Mesenchymal stem cell (in vitro differentiated cells and primary cell): ENCODE measurements around the gene C22orf15.
A peak's percentile ranks its signal among the peaks of the same experiment; 100 is the strongest.

ENCODE experiments used
- DNase-seq: peaks from one replicate; pipeline ENCODE4 v3.0.0-alpha.2; 2013
- H2AFZ ChIP-seq: one replicate; pipeline ENCODE4 v1.6.1; 2013; ENCODE audit warnings: low read depth, mild to moderate bottlenecking, control low read depth, inconsistent platforms, low read length, moderate library complexity
- H2AK5ac ChIP-seq: 2 replicates; pipeline ENCODE4 v1.6.1; 2013; ENCODE audit warnings: low read length, moderate library complexity, mild to moderate bottlenecking, inconsistent platforms; ENCODE audit not compliant: severe bottlenecking
- H2BK120ac ChIP-seq: one replicate; pipeline ENCODE4 v1.6.1; 2013; ENCODE audit warnings: low read depth, mild to moderate bottlenecking, inconsistent platforms, low read length, moderate library complexity
- H2BK12ac ChIP-seq, 2 experiments: one replicate each; pipeline ENCODE4 v1.6.1; 2013; ENCODE audit warnings: inconsistent platforms in 2 of 2, low read length in 2 of 2, mild to moderate bottlenecking in 2 of 2, moderate library complexity in 2 of 2, control low read depth in 1 of 2
- H2BK15ac ChIP-seq: one replicate; pipeline ENCODE4 v1.6.1; 2013; ENCODE audit warnings: mild to moderate bottlenecking, low read depth, inconsistent platforms; ENCODE audit not compliant: poor library complexity, severe bottlenecking
- H2BK5ac ChIP-seq: 2 replicates; pipeline ENCODE4 v1.6.1; 2013; ENCODE audit warnings: low read depth, mild to moderate bottlenecking, low read length, control low read depth, inconsistent platforms; ENCODE audit not compliant: poor library complexity, severe bottlenecking
- H3K14ac ChIP-seq, 2 experiments: one replicate each; pipeline ENCODE4 v1.6.1; 2013; ENCODE audit warnings: inconsistent platforms in 2 of 2, low read length in 2 of 2, control low read depth in 1 of 2, mild to moderate bottlenecking in 1 of 2, moderate library complexity in 1 of 2
- H3K18ac ChIP-seq, 2 experiments: one replicate each; pipeline ENCODE4 v1.6.1; 2013; ENCODE audit warnings: inconsistent platforms in 2 of 2, low read length in 2 of 2, control low read depth in 1 of 2, low read depth in 1 of 2, mild to moderate bottlenecking in 1 of 2
- H3K23ac ChIP-seq, 2 experiments: one replicate each; pipeline ENCODE4 v1.6.1; 2013; ENCODE audit warnings: inconsistent platforms in 2 of 2, low read length in 2 of 2, mild to moderate bottlenecking in 2 of 2, moderate library complexity in 2 of 2, control low read depth in 1 of 2
- H3K27ac ChIP-seq: 2 replicates; pipeline ENCODE4 v1.5.1; 2013; ENCODE audit warnings: mild to moderate bottlenecking, moderate library complexity, low read length, control low read depth, inconsistent platforms; ENCODE audit not compliant: poor library complexity, severe bottlenecking
- H3K27me3 ChIP-seq, 2 experiments: 2 replicates each; pipeline versions ENCODE4 v1.6.1 to v1.7.0; 2013; ENCODE audit warnings: low read length in 2 of 2, mild to moderate bottlenecking in 2 of 2, moderate library complexity in 2 of 2, control low read depth in 1 of 2, inconsistent platforms in 1 of 2; ENCODE audit not compliant: control insufficient read depth in 1 of 2, insufficient read depth in 1 of 2
- H3K36me3 ChIP-seq, 2 experiments: 2 replicates each; pipeline versions ENCODE4 v1.6.1 to v1.7.0; 2013; ENCODE audit warnings: low read length in 2 of 2, control low read depth in 1 of 2, inconsistent platforms in 1 of 2, low read depth in 1 of 2, mild to moderate bottlenecking in 1 of 2; ENCODE audit not compliant: insufficient read depth in 2 of 2, control insufficient read depth in 1 of 2
- H3K4ac ChIP-seq, 2 experiments: one replicate each; pipeline ENCODE4 v1.6.1; 2013; ENCODE audit warnings: inconsistent platforms in 2 of 2, low read length in 2 of 2, mild to moderate bottlenecking in 2 of 2, moderate library complexity in 2 of 2, control low read depth in 1 of 2, low read depth in 1 of 2
- H3K4me1 ChIP-seq: 2 replicates; pipeline ENCODE4 v1.6.1; 2013; ENCODE audit warnings: low read depth, low read length, control low read depth; ENCODE audit not compliant: control insufficient read depth, insufficient read depth
- H3K4me2 ChIP-seq: 2 replicates; pipeline ENCODE4 v1.6.1; 2013; ENCODE audit warnings: low read length, mild to moderate bottlenecking, inconsistent platforms; ENCODE audit not compliant: poor library complexity, severe bottlenecking
- H3K4me3 ChIP-seq, 2 experiments: 2 replicates each; pipeline versions ENCODE4 v1.5.1 to v1.7.0; 2013; ENCODE audit warnings: low read length in 2 of 2, mild to moderate bottlenecking in 2 of 2, control low read depth in 1 of 2, low read depth in 1 of 2; ENCODE audit not compliant: insufficient read depth in 1 of 2
- H3K79me1 ChIP-seq: replicated peaks from 2 replicates; pipeline ENCODE4 v1.6.1; 2013; ENCODE audit warnings: mild to moderate bottlenecking, control low read depth, low read length, inconsistent platforms; ENCODE audit not compliant: poor library complexity, severe bottlenecking
- H3K9ac ChIP-seq: 2 replicates; pipeline ENCODE4 v1.7.0; 2013; ENCODE audit warnings: mild to moderate bottlenecking, low read length, moderate library complexity
- H3K9me3 ChIP-seq: 2 replicates; pipeline ENCODE4 v1.7.0; 2013; ENCODE audit warnings: mild to moderate bottlenecking, low read length; ENCODE audit not compliant: control insufficient read depth
- H4K8ac ChIP-seq: one replicate; pipeline ENCODE4 v1.6.1; 2013; ENCODE audit warnings: inconsistent platforms, mild to moderate bottlenecking, low read length, moderate library complexity
- H4K91ac ChIP-seq: one replicate; pipeline ENCODE4 v1.6.1; 2013; ENCODE audit warnings: mild to moderate bottlenecking, low read length, inconsistent platforms
- WGBS: methylation state at CpG from one replicate; pipeline ENCODE4 v1.1.7; 2013; ENCODE audit warnings: mixed read lengths; 5-methylcytosine and 5-hydroxymethylcytosine counted together

Gene C22orf15

DNA sequence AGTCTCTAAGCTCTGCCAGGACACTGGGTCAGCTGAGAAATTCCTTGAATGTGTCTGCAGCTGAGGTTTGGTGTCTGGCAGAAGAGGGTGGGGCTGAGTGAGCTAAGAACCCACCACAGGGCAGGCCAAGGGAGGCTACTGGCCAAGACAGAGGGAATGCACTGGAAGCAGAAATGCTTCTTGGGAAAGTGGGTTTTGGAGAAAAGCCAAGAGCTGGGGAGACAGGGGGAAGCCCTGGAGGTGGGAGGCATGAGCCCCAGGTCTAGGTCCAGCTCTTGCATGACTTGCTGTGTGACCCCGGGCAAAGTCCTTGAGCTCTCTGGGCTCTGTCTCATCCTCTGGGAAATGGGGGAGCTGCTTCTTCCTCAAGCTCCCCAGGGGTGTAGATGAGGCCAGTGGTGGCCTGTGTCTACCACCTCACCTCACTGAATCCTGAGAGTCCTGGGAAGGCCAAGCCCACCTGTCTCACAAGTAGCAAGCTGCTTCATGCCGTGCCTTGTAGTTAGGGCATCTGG is 12.2 kb downstream of the C22orf15 start:
- H3K23ac ChIP-seq = no peak overlapping the region
- H3K18ac ChIP-seq = no peak overlapping the region
- H3K79me1 ChIP-seq = no peaks in the 10 kb centered on the region
- H3K27ac ChIP-seq = no peak overlapping the region
- H2BK15ac ChIP-seq = no peak overlapping the region
- H3K4me3 ChIP-seq = no peak overlapping the region
- no peak overlapping the region for H3K9ac ChIP-seq
- peaks cover 35% of the 10 kb centered on the region for H3K4me1 ChIP-seq
- peaks cover 0 to 9% of the 10 kb centered on the region in 2 experiments for H3K36me3 ChIP-seq
- H3K27me3 ChIP-seq = peaks cover 0 to 10% of the 10 kb centered on the region in 2 experiments
- no peak overlapping the region for H3K4me2 ChIP-seq
- H4K8ac ChIP-seq = no peak overlapping the region
- DNase-seq = peak; percentile 73
- no peak overlapping the region for H2AFZ ChIP-seq
- no peak overlapping the region for H3K14ac ChIP-seq
- H2BK12ac ChIP-seq = peak overlapping the region in 1 of 2 experiments; percentile 49
- H4K91ac ChIP-seq = no peak overlapping the region
- H2AK5ac ChIP-seq = no peak overlapping the region
- no peak overlapping the region for H2BK5ac ChIP-seq
- H2BK120ac ChIP-seq = no peak overlapping the region
- 94% methylated on average over 2 of the region's 2 CpGs for WGBS
- H3K4ac ChIP-seq = no peak overlapping the region
- no peaks in the 10 kb centered on the region for H3K9me3 ChIP-seq

DNA sequence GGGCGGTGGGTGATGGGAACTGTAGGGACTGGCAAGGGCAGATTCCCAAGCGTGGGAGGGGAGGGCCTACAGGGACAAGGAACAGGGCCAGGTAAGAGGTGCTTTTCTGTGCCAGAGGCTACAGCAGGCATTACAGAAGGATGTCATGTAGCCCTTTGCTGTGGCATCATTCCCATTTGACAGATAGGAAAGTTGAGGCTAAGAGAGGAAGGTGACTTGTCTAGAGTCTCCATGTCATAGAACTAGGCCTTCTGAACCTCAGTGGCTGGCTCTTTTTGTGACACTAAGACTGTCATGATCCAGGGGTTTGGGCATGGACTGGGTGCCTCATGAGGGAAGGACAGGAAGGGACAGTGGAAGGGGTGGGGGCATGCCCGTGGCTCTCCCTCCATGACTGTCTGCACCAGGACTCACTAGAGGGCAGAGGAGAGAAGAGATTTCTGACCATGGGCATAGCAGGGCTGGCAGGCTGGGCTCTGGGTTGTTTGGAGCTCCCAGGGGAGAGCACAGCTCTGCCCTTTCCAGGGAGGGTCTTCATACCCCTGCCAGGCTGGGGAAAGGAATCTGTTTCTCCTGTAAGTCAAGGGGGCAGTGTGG is 13.1 kb downstream of the C22orf15 start:
- no peak for DNase-seq
- Histone ChIP-seq H3K4me1 (peaks cover 35% of the 10 kb centered on the region), H3K4me2 (no peak overlapping the region), H4K91ac (peak overlapping the region; percentile 66), H2AFZ (no peak overlapping the region), H3K18ac (no peak overlapping the region), H3K27me3 (peaks cover 0 to 10% of the 10 kb centered on the region in 2 experiments), H3K23ac (no peak overlapping the region), H2BK12ac (peak overlapping the region in 1 of 2 experiments; percentile 54), H3K14ac (no peak overlapping the region), H2AK5ac (peak overlapping the region; percentile 63), H2BK120ac (no peak overlapping the region), H3K9me3 (no peaks in the 10 kb centered on the region), H3K9ac (no peak overlapping the region), H3K4ac (peak overlapping the region in 1 of 2 experiments; percentile 30), H3K27ac (no peak overlapping the region), H2BK5ac (no peak overlapping the region), H4K8ac (no peak overlapping the region), H2BK15ac (no peak overlapping the region), H3K4me3 (no peak overlapping the region), H3K79me1 (no peaks in the 10 kb centered on the region), H3K36me3 (peaks cover 0 to 15% of the 10 kb centered on the region in 2 experiments)
- WGBS = 84% methylated on average over 3 of the region's 3 CpGs

DNA sequence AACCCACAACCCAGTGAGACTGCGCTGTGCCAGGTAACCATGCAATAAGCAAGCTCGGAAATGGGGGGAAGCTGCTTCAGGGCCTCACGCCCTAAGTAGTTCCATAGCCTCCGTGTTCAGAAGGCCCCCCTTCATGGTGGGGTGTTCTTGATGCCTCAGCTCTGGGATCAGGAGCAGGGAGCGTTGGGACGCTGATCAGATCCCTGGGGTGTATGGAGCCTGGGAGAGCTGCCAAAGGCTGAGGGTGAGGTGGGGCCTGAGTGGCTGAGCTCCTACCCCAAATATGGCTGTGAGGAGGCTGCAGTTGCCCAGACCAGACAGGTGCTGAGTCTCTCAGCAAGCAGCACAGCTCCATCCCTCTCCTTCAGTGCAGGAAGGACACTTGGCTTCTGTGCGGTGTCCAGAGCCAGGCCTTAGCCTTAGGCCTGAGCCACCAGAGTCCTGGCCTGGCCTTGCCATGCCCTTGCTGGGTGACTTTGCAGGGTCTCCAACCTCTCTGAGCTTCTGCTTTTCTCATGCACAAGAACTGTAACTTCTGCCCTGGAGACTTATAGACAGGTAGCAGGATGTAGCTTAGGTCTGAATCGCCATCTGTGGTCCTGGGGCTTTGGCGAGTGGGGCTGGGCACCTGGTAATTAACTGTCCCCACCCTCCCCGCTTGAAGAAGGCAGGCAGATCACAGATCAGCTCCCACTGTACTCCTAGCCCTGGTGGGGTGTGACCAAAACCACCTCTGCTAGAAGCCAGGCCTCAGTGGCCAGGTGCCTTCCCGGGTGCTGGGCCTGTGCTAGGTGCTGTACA is 15.2 kb downstream of the C22orf15 start:
- WGBS = 90% methylated on average over 11 of the region's 11 CpGs
- peaks cover 0 to 10% of the 10 kb centered on the region in 2 experiments for H3K27me3 ChIP-seq
- H2AFZ ChIP-seq = no peak overlapping the region
- peaks cover 0 to 15% of the 10 kb centered on the region in 2 experiments for H3K36me3 ChIP-seq
- no peak overlapping the region for H3K9ac ChIP-seq
- no peak overlapping the region for H3K23ac ChIP-seq
- no peak overlapping the region for H2BK5ac ChIP-seq
- no peak overlapping the region for H2BK15ac ChIP-seq
- peak overlapping the region in 1 of 2 experiments; percentile 59 for H3K18ac ChIP-seq
- no peaks in the 10 kb centered on the region for H3K79me1 ChIP-seq
- H3K4me2 ChIP-seq = no peak overlapping the region
- no peak overlapping the region for H3K4me3 ChIP-seq
- no peaks in the 10 kb centered on the region for H3K9me3 ChIP-seq
- H3K27ac ChIP-seq = no peak overlapping the region
- H2BK120ac ChIP-seq = no peak overlapping the region
- H3K4ac ChIP-seq = no peak overlapping the region
- no peak for DNase-seq
- H3K4me1 ChIP-seq = peaks cover 43% of the 10 kb centered on the region
- peak overlapping the region in 1 of 2 experiments; percentile 26 for H3K14ac ChIP-seq
- no peak overlapping the region for H4K91ac ChIP-seq
- H4K8ac ChIP-seq = no peak overlapping the region
- peak overlapping the region in 1 of 2 experiments; percentile 58 for H2BK12ac ChIP-seq
- H2AK5ac ChIP-seq = peak overlapping the region; percentile 55

DNA sequence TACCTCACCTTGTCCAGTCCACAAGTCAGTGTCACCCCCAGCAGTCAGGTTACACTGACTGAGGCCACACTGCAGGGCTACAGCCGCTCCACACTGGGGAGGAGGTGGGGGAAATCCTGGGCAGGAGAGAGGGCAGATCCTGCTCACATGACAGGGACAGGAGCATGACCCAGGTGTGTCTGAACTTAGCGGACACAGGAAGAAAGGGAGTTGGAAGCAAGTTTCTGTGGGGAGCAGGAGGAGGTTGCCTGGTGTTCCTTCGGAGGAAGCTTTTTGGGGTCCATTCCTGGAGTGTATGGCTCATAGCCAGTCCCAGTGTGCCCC is 15.7 kb downstream of the C22orf15 start:
- Histone ChIP-seq H3K27ac (no peak overlapping the region), H3K14ac (no peak overlapping the region), H3K79me1 (no peaks in the 10 kb centered on the region), H2BK120ac (no peak overlapping the region), H2AK5ac (peak overlapping the region; percentile 13), H2BK5ac (no peak overlapping the region), H4K91ac (no peak overlapping the region), H3K4me1 (peaks cover 40% of the 10 kb centered on the region), H2AFZ (no peak overlapping the region), H3K4me3 (no peak overlapping the region), H3K36me3 (peaks cover 0 to 15% of the 10 kb centered on the region in 2 experiments), H3K27me3 (peaks cover 0 to 4% of the 10 kb centered on the region in 2 experiments), H2BK12ac (peak overlapping the region in 1 of 2 experiments; percentile 58), H3K9ac (no peak overlapping the region), H4K8ac (no peak overlapping the region), H3K18ac (peak overlapping the region in 1 of 2 experiments; percentile 59), H3K4ac (no peak overlapping the region), H3K4me2 (no peak overlapping the region), H2BK15ac (no peak overlapping the region), H3K9me3 (no peaks in the 10 kb centered on the region), H3K23ac (no peak overlapping the region)
- WGBS = 75% methylated on average over 3 of the region's 3 CpGs
- no peak for DNase-seq
